ENCODE data around the gene MTHFSD.

MTHFSD gene

GRCh38 chr16:86540894-86541293 lies 14.1 kb downstream of the MTHFSD start:
- no peaks in the 10 kb centered on the region for H4K20me1 ChIP-seq (ENCODE audit: insufficient read depth, low read length)
- ATAC-seq (ENCODE audit: insufficient read depth, low read depth) (no peak), DNase-seq (no peak)
- peaks cover 58% of the 10 kb centered on the region for H3K36me3 ChIP-seq (ENCODE audit: insufficient read depth, low read length)
- no peak overlapping the region for H3K27ac ChIP-seq (ENCODE audit: low read length)
- H2AFZ ChIP-seq (ENCODE audit: low read depth, low read length) = no peak overlapping the region
- H3K79me2 ChIP-seq (ENCODE audit: insufficient read depth, low read length) = no peaks in the 10 kb centered on the region
- H3K27me3 ChIP-seq (ENCODE audit: insufficient read depth, low read length, poor library complexity) = no peaks in the 10 kb centered on the region
- H3K9me3 ChIP-seq (ENCODE audit: insufficient read depth, low read length, severe bottlenecking) = no peaks in the 10 kb centered on the region
- no peak overlapping the region for H3K4me3 ChIP-seq (ENCODE audit: low read depth in 1 of 2, low read length in 2 of 2)
- H3K4me1 ChIP-seq (ENCODE audit: insufficient read depth, low read length) = no peaks in the 10 kb centered on the region
- H3K9ac ChIP-seq (ENCODE audit: low read depth, low read length) = no peak overlapping the region
- TF ChIP-seq CTCF (IDR thresholded peaks at IDR 0.05; ENCODE audit: borderline replicate concordance, extremely low read depth, low read length, poor library complexity, severe bottlenecking) (no peak), EZH2 (IDR thresholded peaks at IDR 0.05; ENCODE audit: borderline replicate concordance, low read depth, low read length, severe bottlenecking) (no peak)
- no peak overlapping the region for H3K4me2 ChIP-seq (ENCODE audit: insufficient read depth, low read length)

- Histone ChIP-seq H3K9ac (ENCODE audit: low read depth, low read length) (no peak overlapping the region), H3K36me3 (ENCODE audit: insufficient read depth, low read length) (peaks cover 52% of the 10 kb centered on the region), H3K79me2 (ENCODE audit: insufficient read depth, low read length) (no peaks in the 10 kb centered on the region), H3K9me3 (ENCODE audit: insufficient read depth, low read length, severe bottlenecking) (no peaks in the 10 kb centered on the region), H3K27me3 (ENCODE audit: insufficient read depth, low read length, poor library complexity) (no peaks in the 10 kb centered on the region), H3K4me2 (ENCODE audit: insufficient read depth, low read length) (no peak overlapping the region), H3K4me1 (ENCODE audit: insufficient read depth, low read length) (no peaks in the 10 kb centered on the region), H2AFZ (ENCODE audit: low read depth, low read length) (no peak overlapping the region), H3K4me3 (ENCODE audit: low read depth in 1 of 2, low read length in 2 of 2) (no peak overlapping the region), H3K27ac (ENCODE audit: low read length) (no peak overlapping the region), H4K20me1 (ENCODE audit: insufficient read depth, low read length) (no peaks in the 10 kb centered on the region)
- TF ChIP-seq EZH2 (IDR thresholded peaks at IDR 0.05; ENCODE audit: borderline replicate concordance, low read depth, low read length, severe bottlenecking) (no peak), CTCF (IDR thresholded peaks at IDR 0.05; ENCODE audit: borderline replicate concordance, extremely low read depth, low read length, poor library complexity, severe bottlenecking) (no peak)
- ATAC-seq (ENCODE audit: insufficient read depth, low read depth) (no peak), DNase-seq (no peak)
Observed at GRCh38 chr16:86538196-86538780, 16.7 kb downstream of the MTHFSD start.

- Histone ChIP-seq H3K79me2 (ENCODE audit: insufficient read depth, low read length) (no peaks in the 10 kb centered on the region), H3K4me3 (ENCODE audit: low read depth in 1 of 2, low read length in 2 of 2) (no peak overlapping the region), H3K36me3 (ENCODE audit: insufficient read depth, low read length) (peaks cover 52% of the 10 kb centered on the region), H3K27me3 (ENCODE audit: insufficient read depth, low read length, poor library complexity) (no peaks in the 10 kb centered on the region), H4K20me1 (ENCODE audit: insufficient read depth, low read length) (no peaks in the 10 kb centered on the region), H2AFZ (ENCODE audit: low read depth, low read length) (no peak overlapping the region), H3K4me2 (ENCODE audit: insufficient read depth, low read length) (no peak overlapping the region), H3K9me3 (ENCODE audit: insufficient read depth, low read length, severe bottlenecking) (no peaks in the 10 kb centered on the region), H3K9ac (ENCODE audit: low read depth, low read length) (no peak overlapping the region), H3K4me1 (ENCODE audit: insufficient read depth, low read length) (no peaks in the 10 kb centered on the region), H3K27ac (ENCODE audit: low read length) (no peak overlapping the region)
- DNase-seq (no peak), ATAC-seq (ENCODE audit: insufficient read depth, low read depth) (no peak)
- TF ChIP-seq EZH2 (IDR thresholded peaks at IDR 0.05; ENCODE audit: borderline replicate concordance, low read depth, low read length, severe bottlenecking) = no peak
- no peak for TF ChIP-seq CTCF (IDR thresholded peaks at IDR 0.05; ENCODE audit: borderline replicate concordance, extremely low read depth, low read length, poor library complexity, severe bottlenecking)
Observed at GRCh38 chr16:86537486-86537885, 17.5 kb downstream of the MTHFSD start.

Data from DND-41 (cell line).